DMS79 (cell line): ENCODE data around the gene CDK14.

Experiments used
- DNase-seq: peaks from one replicate; lab custom pipeline; 2025; lab: John Stamatoyannopoulos, UW

CDK14 gene

DNA sequence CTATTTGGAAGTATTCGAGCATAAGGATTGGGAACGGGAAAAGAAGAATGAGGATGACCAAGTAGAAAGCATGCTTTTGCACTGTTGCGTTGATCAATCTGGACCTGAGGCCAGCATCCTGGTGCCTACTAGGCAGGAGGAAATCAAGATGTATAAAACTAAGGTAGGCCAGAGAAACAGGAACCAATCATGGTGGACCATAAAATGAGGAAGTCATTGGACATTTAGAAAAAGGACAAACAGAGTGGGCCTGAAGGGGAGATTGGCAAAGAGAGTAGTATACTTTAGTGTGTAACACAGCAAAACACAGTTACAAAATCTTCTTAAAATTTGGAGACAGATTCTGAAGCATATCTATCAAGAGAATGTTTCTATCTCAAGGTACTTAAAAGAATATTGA lies 497.1 kb downstream of the CDK14 start:
- DNase-seq, result no peak

DNA sequence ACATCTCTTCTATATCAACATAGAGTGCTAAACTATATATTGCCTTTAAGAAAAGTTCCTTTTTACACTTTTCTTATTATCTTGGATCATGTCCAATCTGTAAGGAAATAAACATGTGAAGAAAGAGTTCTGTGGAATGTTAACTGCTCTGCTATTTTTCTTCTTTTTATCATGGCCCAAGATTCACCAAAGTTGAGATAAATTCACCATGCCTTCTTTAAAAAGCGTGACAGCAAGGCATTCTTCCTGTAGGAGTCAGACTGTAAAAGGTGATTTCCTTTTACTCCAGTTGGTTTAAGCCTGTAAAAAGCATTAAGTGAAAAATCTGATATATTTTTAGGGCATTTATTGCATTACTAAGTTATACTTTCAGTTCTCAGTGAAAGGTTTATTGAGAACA lies 502.4 kb downstream of the CDK14 start:
- no peak for DNase-seq

DNA sequence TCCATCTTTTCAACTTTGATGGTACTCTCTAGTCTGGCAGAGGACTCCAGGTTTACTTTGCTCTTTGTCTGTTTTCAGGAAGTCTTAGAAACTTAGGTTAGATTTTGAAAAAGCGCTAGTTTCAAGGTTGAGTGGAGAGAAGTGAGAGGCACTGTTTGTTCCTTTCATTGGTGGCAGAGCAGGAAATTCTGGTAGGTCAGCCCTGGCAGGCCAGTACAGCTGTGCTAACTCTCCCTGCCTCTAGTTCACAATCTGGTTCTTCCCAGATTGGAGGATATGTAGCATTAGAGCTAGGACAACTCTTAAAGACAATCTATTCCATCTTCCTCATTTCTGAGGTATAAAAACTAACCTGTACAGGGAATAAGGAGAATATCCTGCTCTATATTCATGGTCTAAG lies 507.2 kb downstream of the CDK14 start:
- no peak for DNase-seq

DNA sequence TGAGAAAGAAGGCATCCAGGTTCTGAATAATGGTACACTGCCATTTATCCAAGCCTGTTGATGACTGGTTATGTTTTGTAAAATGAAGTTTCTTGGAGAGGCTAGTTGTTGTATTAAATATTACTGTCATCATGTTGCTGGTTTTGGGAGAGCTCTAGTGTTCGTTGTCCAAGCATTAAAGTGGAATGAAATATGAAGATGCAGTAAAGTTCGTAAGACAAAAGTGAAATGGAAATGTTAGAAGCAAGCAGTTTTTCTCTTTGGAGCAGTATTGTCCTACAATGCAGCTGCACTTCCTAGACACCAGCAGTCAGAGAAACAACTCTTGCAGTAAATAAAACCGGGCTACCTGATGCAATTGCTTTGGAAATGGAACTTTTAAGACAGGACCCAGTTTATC lies 511.3 kb downstream of the CDK14 start:
- DNase-seq, result no peak

DNA sequence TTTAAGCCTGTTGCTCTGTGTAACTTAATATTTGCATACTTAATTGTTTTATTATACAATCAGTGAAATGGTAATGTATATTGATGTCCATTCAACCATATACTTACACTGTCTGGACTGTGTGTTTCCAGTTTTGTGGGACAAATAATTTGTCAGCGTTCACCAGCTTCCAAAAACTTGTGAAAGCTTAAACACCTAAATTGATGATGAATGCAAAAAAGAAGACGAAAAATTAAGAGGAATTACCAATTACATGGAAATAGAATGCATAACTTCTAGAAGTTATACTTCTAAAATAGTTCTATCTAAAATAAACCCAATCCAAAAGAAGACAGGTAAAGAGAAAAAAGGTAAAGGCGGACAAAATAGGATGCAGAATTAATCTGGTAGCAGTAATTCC lies 513.1 kb downstream of the CDK14 start:
- no peak for DNase-seq

DNA sequence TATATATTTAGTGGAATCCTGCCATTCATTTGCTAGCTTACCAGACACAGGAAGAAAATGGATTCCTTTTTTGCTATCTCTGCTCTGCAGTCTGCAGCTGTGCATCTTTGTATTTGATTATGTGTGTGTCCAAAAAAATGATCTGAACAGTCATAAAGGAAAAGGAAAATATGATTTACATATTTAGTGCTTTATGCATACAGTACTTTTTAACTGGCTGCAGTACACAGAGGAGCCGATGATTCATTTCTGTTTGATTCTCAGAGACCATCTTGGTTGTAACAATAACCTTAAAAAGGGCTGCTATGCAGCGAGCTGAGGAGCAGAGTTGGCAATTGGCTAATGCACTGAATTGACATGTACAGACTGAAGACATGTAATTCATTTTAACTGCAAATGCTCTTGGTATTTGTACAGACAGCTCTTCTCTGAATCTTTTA lies 516.8 kb downstream of the CDK14 start:
- DNase-seq, result no peak

DNA sequence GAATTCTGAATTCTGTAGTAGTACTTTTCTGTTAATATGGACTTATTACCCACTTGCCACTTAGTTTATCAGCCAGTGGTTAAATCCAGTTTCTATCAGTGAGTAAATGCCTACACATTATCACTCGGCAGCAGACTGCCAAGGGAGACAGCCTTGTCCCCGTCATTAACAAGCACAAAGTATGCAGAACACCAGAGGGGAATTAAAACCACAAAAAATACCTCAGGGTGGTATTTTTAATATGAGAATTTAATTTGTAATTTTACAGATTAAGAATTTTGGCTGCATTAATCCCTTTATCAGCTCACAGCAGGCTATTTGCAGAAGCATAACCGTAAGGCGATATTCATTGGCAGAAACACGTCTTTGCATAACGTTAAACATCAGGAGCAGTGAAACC lies 518.1 kb downstream of the CDK14 start:
- no peak for DNase-seq

DNA sequence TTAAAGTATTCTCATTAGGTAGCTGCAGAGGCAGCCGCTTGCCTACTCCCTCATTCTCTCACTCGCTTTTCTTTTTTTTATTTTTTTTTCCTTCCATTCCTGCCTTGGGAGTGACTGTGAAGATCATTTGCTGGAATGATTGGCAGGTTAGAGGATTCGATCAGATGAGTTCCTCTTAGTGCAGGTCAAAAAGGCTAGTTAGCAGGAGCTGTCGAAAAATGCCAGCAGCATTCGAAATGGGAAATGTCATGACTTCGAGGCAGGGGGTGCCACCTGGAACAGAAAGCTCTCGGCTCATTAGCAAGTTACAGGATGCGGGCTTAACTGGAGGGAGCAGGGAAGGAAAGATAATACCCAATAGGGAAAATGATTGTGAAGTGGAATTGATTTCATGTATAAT lies 530.6 kb downstream of the CDK14 start:
- DNase-seq, result no peak

DNA sequence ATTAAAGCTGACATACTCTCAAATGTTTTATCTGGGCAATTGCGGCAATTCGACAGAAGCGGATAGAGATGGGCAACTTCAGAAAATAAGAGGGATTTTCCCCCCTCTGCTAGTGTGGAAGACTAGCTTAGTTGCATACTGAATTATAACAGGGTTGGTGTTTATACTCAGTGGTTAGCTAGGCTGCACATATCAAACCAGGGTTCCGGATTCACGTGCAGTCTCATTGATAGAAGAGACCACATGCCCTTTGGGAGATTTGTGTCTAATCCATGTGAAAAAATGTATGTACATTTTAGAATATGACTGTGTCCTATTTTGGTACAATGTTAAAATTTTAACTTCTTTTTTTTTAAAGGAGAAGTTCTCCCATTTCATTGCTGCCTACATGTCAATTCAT lies 531.2 kb downstream of the CDK14 start:
- DNase-seq, result no peak

DNA sequence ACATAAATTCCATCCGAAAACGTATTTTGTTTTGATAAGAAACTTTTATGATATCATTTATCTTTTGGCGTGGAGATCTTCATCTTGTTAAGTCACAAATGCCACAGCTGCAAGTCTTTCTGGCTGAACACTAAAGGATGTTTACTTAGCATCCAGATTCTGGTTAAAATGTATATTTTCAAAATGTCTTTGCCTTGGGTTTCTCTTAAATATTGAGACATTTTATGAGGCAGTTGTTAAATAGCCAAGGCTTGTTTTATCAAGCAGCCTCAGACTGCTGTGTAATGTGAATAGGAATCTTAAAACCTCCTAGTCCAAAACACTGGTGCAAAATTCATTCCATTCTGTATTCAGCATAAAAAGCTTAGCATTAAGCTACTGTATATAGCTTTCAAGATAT lies 531.8 kb downstream of the CDK14 start:
- no peak for DNase-seq

DNA sequence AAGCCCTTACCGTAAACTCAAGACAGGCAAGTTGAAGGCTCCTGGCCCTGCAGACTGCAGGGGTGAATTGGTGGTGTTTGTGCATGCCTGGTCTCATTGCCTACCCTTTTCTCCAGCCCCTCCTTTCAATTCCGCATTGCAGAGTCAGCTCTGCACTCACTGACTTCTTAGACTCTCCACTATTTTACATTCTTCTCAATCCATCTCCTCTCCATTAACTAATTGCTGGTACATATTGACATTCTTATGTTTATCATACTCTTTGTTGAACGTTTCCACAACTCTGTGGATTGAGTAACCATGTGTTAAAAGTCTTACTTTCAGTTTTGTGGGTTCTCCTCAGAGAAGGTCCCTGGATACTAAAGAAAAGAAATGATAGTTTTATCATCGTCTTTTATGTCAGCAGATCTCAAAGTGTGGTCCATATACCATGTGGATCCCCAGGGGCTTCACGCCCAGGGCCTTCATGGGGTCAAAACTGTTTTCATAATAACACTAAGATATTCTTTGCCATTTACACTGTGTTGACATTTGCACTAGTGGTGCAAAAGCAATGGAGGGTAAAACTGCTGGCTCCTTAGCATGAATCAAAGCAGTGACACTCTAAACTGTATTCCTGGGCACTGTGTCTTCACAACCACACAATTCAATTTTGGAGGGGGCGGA lies 532.7 kb downstream of the CDK14 start:
- no peak for DNase-seq

DNA sequence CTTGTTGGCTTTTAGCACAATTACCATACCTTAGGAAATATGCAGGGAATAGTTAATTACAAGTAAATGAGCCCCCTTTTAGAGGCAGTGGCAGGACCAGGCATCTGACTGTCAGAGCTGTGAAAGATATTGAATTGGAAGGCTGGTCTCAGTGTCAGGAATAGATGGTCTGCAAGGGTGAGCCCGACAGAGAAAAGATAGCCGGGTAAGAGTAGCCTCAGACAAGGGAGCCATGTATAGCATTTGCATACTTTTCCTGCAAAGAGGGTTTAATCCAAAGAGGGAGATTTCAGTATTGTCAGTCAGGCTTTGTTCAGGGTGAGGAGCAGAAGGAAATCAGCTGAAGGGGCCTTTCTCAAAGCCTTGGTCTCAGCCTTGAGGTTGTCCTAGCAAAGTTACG lies 539.2 kb downstream of the CDK14 start:
- no peak for DNase-seq

DNA sequence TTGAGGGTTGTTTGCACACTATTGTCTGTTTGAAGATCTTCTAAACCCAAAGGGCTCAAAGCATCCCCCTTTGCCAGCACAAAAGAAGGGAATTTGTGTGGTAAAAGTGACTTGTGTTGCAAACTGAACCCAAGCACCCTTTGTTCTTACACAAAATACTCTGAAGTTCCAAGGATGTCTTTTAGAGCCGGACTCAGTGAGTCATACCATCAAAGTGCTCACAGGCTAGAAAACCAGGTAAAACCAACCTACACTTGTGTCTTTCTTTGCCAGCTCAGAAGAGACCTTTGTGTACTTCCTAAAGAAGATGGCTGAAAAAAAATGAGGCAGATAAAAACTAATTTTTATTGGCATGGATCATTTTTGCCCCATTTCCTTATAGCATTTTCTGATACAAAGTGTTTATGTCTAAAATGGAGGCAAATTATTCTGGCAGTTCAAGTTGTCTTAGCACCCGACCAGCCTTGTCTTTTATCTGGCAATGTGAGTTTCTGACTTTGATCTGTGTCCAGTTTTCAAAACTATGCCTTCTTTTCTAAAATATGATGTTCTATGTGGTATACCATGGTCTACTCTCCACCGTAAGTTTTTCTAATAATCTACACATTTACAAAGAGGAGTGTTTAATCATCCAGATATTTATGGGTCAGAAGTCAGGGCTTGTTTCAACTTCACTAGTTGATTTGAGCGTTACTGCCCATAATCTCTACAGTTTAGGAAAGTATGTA lies 539.7 kb downstream of the CDK14 start:
- no peak for DNase-seq

DNA sequence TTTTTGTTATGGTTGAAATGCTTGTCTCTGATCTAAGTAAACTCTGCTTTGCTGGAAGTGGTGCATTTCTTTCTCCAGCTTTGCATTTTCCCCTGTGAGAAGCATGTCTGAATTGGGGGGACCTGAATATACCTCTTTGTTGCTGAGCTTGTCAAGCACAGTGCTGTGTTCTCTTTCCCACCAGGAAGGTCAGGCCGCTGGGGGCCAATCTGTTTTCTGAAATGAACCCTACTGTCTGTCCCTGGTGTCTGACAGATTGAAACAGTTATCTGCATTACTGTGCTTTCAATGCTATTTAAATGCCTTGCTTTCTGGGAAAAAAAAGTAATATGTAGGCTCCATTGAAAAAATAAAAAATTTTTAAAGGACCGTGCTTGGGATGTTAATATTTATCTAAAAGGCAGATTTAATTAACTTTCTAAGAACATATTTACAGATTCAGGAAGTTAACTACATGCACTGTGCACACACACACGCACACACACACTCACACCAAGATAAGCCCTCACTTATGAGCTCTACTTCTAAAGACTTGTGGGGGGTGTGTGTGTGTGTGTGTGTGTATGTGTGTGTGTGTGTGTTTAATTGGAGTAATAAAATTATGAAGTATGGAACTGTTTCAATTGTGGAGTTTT lies 541.1 kb downstream of the CDK14 start:
- no peak for DNase-seq

DNA sequence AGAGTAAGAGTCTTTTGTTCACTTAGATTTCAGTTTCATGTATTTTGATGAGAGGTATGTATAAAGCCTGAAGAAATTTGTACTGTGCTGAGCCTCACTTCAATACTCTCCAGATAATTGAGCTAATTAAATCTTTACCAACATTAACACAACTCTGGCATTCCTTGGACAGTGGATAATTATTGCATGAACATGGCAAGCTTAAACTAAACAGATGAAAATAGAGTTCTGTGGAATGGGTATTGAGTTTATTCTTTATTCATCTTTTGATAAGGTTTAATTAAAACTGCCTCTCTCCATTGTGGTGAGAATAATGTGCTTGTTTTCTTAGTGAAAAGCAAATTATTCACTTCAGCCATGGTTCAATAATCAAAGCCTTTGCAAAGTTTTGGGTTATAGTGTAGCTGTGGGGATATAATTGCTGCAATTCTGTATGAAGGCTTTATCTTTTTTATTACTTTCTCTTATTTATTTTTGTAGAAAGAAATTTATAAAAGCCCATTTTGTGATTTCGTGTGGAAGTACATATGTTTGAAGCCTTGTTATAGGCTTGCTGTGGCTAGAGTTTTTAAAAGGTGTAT lies 541.8 kb downstream of the CDK14 start:
- no peak for DNase-seq

DNA sequence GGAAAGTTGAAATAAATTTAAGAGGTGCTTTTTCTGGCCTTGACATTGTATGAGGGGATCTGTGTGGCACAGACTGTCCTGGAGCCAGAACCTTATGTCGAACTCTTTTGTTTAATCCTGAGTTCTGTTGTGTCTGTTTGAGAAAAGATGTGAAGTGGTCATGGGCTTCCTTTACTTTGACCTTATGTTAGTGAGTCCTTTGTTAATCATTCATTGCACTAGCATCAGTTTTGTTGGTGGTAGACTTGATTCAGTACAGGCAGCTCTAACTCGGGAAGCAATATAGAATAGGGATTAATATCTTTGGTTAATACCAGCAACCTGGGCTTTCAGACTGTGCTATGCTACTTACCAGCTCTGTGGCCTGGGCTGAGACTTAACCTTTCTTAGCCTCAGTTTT lies 544.2 kb downstream of the CDK14 start:
- DNase-seq, result no peak

DNA sequence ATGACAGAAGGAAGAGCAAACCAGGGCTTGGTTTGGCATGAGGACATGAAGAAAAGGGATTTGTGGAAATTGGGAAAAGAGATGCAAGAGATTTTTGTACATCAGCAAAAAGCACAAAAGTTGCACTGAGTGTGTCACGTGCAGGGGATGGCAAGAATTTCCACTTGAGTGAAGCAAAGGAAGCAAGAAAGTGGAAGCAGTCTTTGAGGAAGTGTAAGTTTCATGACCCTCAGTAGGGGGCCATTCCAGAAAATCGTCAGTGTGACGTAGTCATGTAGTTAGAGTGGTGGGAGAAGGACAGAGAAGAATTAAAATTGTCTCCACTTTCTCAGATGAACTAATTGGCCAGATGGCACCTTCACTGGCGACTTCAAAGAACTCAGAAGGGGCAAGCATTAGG lies 544.9 kb downstream of the CDK14 start:
- no peak for DNase-seq

DNA sequence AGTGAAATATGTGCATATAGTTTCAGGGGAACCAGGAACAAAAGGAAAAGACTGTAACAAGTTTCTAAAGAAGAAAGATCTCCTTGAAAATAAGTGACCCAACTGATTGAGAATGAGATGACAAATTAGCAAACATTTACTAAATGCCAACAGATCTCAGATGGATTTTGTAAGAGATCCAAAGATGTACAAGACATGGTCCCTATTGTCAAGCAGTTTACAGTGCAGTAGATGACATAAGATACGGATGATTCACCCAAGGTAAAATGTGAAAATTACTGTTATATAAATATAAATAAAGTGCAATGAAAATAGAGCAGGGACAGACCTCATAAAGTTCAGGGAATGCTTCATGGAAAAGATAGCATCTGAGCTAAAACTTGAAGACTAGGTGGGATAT lies 546.6 kb downstream of the CDK14 start:
- no peak for DNase-seq

DNA sequence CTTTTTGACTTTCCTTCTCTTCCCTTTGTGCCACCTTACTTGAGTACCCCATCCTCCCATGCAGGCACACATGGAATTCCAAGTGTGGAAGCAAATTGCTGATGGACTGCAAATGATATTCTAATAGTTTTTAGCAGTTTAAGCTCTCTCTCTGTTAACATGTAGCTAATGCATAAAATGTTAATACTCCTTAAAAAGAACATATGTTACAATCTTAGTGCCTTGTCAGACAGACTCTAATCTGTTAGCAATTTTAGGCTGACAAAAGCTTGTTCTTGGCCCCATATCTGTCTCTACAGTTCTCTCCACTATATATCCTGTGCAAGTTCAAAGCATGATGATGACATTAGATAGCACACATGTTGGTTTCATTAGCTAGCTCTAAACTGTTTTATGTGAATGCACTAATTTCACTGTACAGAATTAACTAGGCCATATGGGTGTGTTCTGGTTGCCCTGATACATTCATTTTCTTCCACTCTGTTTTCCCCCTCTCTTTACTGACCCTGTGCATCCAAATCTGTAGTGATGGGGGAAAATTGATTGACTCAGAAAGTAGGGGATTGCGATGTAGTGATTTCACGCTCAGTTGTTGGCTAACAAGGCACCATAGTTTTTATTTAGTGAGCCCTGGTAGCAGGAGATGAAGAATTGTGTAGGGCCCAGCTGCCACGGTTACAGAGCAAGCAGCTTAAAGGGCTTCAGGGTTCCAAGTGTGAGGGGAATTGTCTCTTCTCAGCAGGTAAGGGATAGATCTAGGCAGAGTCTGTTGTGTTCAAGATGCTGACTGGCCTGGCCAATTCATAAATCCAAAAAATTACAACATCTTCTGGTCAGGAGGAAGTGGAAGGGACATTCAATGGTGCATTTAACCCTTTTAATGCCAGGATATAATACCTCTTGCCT lies 553.5 kb downstream of the CDK14 start:
- DNase-seq, result no peak

DNA sequence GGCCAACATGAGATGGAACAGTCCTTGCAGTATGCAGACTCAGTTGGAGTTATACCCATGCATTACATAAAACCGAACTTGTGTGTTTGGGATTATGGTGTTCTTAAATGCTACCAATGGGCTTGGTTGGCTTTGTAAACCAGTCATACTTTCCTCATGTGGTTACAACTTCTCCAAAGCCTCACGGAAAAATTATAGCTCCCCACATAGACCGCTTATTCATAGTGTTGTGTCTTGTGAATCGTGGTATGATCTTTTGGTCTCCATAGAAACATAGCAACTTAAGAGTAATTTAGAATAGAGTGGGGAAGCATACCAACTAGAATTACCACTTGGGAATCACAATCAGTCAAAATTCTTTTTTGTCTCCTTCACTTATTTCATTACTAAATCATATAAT lies 555.8 kb downstream of the CDK14 start:
- DNase-seq, result no peak

DNA sequence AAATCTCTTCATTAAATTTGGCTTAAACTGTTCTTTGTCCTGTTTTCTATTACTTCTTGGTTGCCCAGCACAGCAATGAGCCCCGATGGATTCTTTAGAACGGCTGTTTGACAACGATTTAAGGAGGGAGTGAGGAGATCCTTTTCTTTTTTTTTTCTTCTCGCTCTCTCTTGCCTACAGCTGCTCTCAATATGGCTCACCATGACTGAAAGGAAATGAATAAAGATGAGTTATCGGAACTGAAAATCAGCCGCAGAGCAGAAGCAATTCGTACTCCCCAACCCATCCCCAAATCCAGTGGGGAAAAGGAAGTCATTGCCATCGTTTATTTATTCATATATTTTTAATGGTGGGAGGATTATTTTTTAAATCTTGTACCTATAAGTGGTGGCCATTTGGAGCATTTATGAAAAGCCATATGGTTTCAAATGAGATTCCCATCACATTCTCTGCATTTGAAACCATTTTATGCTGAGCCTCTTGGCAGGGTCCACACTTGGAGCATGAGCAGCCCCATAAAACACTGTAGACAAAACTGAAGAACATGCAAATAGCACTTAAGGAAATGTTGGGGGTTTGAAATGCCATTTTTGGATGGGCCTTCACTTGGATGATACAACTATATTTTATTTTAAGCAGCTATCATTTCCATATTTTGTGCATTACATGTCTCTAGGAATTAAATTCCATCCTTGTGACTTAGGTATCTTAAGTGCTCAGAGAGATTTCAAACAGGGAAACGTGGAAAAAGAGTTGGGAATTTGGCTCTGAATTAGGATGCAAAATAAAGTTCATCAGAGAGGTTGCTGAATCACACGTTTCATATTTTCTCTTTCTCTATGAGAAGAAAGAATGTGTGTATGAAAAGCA lies 560.4 kb downstream of the CDK14 start:
- no peak for DNase-seq
